HG02973 (cell line): ENCODE data around the gene MFAP4.

Experiments used
- ATAC-seq: cut with Tn5 transposase; IDR thresholded peaks from one replicate; pipeline ENCODE4 v1.9.1; 2021; ENCODE audit warnings: moderate library complexity; ENCODE audit not compliant: unreplicated experiment

MFAP4 gene, protein sequence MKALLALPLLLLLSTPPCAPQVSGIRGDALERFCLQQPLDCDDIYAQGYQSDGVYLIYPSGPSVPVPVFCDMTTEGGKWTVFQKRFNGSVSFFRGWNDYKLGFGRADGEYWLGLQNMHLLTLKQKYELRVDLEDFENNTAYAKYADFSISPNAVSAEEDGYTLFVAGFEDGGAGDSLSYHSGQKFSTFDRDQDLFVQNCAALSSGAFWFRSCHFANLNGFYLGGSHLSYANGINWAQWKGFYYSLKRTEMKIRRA

DNA sequence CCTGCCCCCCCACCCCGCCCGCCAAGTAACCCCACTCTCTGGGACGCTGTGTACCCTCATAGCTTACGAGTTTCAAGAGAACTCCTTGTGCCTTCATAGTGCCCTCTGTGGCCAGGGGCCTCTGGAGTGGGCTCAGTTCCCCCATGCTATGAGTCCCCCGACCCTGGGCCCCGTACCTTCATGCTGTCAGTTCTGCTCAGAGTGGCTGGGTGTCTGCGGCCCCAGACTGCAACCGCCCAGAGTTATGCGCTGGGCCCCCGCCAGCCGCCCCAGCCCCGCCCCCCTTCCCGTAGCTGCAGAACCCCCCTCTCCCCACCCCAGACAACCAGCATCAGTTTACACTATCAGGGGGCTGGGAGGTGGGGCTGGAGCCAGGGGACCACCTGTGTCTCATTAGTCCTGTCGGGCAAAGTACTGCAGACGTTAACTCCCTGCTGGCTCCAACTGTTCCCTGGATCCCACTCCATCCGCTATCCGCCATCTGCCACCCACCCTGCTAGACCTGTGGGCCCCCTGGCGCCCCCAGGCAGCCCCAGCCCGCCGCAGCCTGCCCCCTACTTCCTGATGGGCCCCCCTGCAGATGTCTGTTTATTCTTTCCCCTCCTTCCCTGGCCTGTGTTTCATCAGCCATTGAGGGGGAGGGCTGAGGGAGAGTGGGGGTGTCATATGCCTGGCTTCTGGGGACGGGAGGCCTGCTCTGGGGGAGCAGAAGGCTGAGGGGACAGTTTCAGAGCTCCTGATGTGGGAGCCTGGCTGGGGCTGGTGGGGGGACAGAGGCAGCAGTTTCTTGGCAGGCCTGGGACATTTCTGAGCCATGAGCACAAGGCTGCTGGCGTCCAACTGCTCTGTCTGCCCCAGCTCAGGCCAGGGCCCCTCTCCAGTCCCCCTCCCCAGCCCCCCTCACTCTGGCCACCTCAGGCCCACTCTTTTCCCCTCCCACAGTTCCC is at the start of gene MFAP4:
Gene MFAP4, minus strand, starts transcription at position 217 of the 947 bp plus-strand sequence. Its CDS starts 35 bp downstream, at position 182.
- no peak for ATAC-seq

GRCh38 chr17:19433727-19434340 is 46.8 kb upstream of the MFAP4 start:
- no peak for ATAC-seq

DNA sequence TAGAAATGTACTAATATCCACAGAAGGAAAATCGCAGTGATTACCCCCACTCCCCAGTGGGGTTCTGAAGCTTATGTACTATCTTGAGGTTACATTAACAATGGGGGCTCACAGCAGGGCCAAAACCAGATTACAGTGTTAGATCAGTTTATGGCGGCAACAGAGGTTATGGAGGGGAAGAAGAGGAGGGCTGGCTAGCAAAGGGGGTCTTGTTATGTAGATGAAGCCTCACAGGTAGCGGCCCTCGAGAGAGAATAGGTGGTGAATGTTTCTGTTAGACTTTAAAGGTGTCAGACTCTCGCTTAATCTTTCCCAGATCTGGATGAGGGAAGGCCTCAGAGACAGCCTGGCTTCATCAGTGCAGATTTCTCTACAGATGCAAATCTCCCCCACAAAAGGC is 46.3 kb upstream of the MFAP4 start:
- no peak for ATAC-seq

- no peak for ATAC-seq
These were observed 44.7 kb upstream of the MFAP4 start for GRCh38 chr17:19431691-19432090.

- ATAC-seq, result no peak
These were observed 39.6 kb upstream of the MFAP4 start for GRCh38 chr17:19426631-19427030.

- no peak for ATAC-seq
These were observed 38.2 kb upstream of the MFAP4 start for GRCh38 chr17:19424934-19425868.

- ATAC-seq, result no peak
These were observed 34.9 kb upstream of the MFAP4 start for GRCh38 chr17:19421926-19422325.

DNA sequence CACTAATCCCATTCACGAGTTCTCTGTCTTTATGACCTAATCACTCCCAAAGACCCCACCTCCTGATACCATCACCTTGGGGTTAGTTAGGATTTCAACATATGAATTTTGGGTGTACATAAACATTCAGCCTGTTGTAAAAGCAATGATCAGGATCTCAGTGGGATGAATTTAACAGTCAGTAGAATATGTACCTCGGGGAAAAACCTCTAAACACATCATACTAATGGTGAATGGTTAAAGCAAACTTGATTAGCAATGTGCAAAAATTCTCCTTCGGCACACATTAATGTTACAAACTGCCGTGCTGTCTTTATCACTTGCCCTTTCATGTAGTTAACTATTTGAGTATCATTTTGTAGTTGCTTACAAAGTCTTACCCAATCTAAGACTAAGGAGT is 34.2 kb upstream of the MFAP4 start:
- ATAC-seq, result no peak

GRCh38 chr17:19418251-19418992 is 31.4 kb upstream of the MFAP4 start:
- ATAC-seq, result no peak

DNA sequence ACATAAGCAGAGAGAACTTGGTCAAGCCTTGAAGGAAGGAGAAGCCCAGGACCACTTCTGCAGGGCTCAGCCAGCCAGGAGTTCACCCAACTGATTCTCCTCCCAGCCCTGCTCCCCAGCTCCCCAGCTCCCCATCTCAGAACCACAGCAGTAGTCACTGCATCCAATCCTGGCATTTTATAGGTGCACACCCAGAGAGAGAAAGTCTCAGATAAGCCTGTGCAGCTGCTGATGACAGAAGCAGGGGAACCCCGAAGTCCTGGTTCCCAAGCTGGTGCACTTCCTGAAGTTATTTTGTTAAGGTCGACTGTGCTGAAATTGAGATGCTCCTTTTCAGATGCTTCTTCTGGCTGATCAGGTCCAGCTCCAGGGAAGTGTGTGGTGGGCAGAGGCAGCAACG is 30.6 kb upstream of the MFAP4 start:
- ATAC-seq, result no peak

GRCh38 chr17:19415806-19416775 is 29.1 kb upstream of the MFAP4 start:
- no peak for ATAC-seq

- ATAC-seq, result no peak
These were observed 28.3 kb upstream of the MFAP4 start for GRCh38 chr17:19415311-19415710.

DNA sequence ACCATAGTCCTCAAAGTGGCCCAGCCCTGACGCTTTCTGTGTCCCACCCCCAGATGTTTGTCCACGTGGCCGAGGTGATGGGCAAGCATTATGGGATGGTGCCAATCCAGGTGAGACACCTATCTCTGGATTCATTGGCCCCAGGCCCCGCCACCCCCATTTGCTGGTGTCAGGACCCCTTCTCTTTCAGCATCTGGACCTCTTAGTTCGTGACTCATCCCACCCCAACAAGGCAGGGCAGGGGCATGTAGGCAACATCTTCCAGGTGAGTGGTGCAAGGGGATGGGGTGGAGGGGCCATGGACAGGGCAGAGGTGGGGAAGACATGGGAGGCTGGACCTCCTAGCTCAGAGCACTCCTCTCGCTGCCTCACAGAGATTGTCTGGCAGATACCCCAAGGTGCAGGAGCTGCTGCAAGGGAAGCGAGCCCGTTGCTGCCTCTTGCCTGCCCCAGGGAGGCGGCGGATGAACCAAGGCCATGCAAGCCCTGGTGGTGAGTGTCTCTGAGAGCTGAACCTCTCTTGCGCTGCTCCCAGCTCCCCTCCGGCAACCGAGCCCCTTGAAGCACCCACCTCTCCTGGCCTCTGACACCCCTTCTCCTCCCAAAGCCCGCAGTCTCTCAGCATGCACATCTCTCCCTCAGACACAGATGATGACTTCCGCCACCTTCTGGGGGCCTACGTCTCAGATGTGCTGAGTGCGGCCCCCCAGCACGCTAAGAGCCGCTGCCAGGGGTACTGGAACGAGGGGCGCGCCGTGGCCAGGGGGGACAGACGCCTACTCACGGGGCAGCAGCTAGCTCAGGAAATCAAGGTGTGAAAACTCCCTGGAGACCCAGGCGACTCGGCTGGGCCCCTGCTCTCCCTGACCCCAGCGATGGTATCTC is 27.6 kb upstream of the MFAP4 start:
- no peak for ATAC-seq

GRCh38 chr17:19413761-19414160 is 26.8 kb upstream of the MFAP4 start:
- ATAC-seq, result no peak

- ATAC-seq, result no peak
These were observed 26.0 kb upstream of the MFAP4 start for GRCh38 chr17:19412984-19413383.

GRCh38 chr17:19412510-19412909 is 25.5 kb upstream of the MFAP4 start:
- ATAC-seq, result no peak

GRCh38 chr17:19411631-19412030 is 24.6 kb upstream of the MFAP4 start:
- no peak for ATAC-seq
